ENCODE measurements around the gene ZDHHC9. TPM values are rescaled to one million over a fixed set of nuclear protein-coding genes. Genes with fewer than 3 reads are reported as not detected.

The ZDHHC9 gene
- polyA plus RNA-seq, 1 experiment = 47.5 TPM

GRCh38 chrX:129783291-129783713 is 60.4 kb downstream of the ZDHHC9 start:
- ChIA-PET POLR2A (no interaction called here), CTCF (no interaction called here)
- Histone ChIP-seq H3K27me3 (ENCODE audit: control insufficient read depth, insufficient read depth, low read length) (no peaks in the 10 kb centered on the region), H3K36me3 (ENCODE audit: control insufficient read depth, insufficient read depth, low read length) (no peaks in the 10 kb centered on the region), H3K4me3 (ENCODE audit: low read depth, low read length) (no peak overlapping the region)
- TF ChIP-seq CTCF (IDR thresholded peaks at IDR 0.05; ENCODE audit: insufficient read depth, low read depth, low read length) = no peak
- DNase-seq (ENCODE audit: low read depth) = no peak

- Histone ChIP-seq H3K27me3 (ENCODE audit: control insufficient read depth, insufficient read depth, low read length) (no peaks in the 10 kb centered on the region), H3K4me3 (ENCODE audit: low read depth, low read length) (no peak overlapping the region), H3K36me3 (ENCODE audit: control insufficient read depth, insufficient read depth, low read length) (no peaks in the 10 kb centered on the region)
- DNase-seq (ENCODE audit: low read depth) = no peak
- ChIA-PET CTCF (no interaction called here), POLR2A (no interaction called here)
- no peak for TF ChIP-seq CTCF (IDR thresholded peaks at IDR 0.05; ENCODE audit: insufficient read depth, low read depth, low read length)
These were observed 61.0 kb downstream of the ZDHHC9 start for GRCh38 chrX:129782706-129783105.

GRCh38 chrX:129781680-129782495 is 61.8 kb downstream of the ZDHHC9 start:
- no peak overlapping the region for H3K4me3 ChIP-seq (ENCODE audit: low read depth, low read length)
- TF ChIP-seq CTCF (IDR thresholded peaks at IDR 0.05; ENCODE audit: insufficient read depth, low read depth, low read length) = no peak
- no peak for DNase-seq (ENCODE audit: low read depth)
- no peaks in the 10 kb centered on the region for H3K36me3 ChIP-seq (ENCODE audit: control insufficient read depth, insufficient read depth, low read length)
- H3K27me3 ChIP-seq (ENCODE audit: control insufficient read depth, insufficient read depth, low read length) = no peaks in the 10 kb centered on the region
- POLR2A ChIA-PET = no interaction called here
- CTCF ChIA-PET = no interaction called here

GRCh38 chrX:129781134-129781672 is 62.5 kb downstream of the ZDHHC9 start:
- Histone ChIP-seq H3K27me3 (ENCODE audit: control insufficient read depth, insufficient read depth, low read length) (no peaks in the 10 kb centered on the region), H3K36me3 (ENCODE audit: control insufficient read depth, insufficient read depth, low read length) (no peaks in the 10 kb centered on the region), H3K4me3 (ENCODE audit: low read depth, low read length) (no peak overlapping the region)
- DNase-seq (ENCODE audit: low read depth) = no peak
- CTCF ChIA-PET = no interaction called here
- TF ChIP-seq CTCF (IDR thresholded peaks at IDR 0.05; ENCODE audit: insufficient read depth, low read depth, low read length) = no peak
- POLR2A ChIA-PET = no interaction called here

GRCh38 chrX:129780441-129781105 is 63.1 kb downstream of the ZDHHC9 start:
- no peaks in the 10 kb centered on the region for H3K36me3 ChIP-seq (ENCODE audit: control insufficient read depth, insufficient read depth, low read length)
- ChIA-PET POLR2A (no interaction called here), CTCF (no interaction called here)
- DNase-seq (ENCODE audit: low read depth) = no peak
- H3K4me3 ChIP-seq (ENCODE audit: low read depth, low read length) = no peak overlapping the region
- H3K27me3 ChIP-seq (ENCODE audit: control insufficient read depth, insufficient read depth, low read length) = no peaks in the 10 kb centered on the region
- TF ChIP-seq CTCF (IDR thresholded peaks at IDR 0.05; ENCODE audit: insufficient read depth, low read depth, low read length) = no peak
